CD14-positive monocyte (primary cell): ENCODE results near the gene VEPH1. TPM values are rescaled to one million over a fixed set of nuclear protein-coding genes. Genes with fewer than 3 reads are reported as not detected.

Experiments used
- DNase-seq, 3 donors: peaks; one replicate each; pipeline ENCODE4 v3.0.0-alpha.2; 2011 to 2022
- H2AFZ ChIP-seq: 2 replicates; pipeline ENCODE4 v1.6.0; 2012; ENCODE audit warnings: mild to moderate bottlenecking, low read depth, low read length, inconsistent platforms; ENCODE audit not compliant: insufficient read depth, poor library complexity, severe bottlenecking
- H3K27ac ChIP-seq, 2 donors: 1 replicate in 1 of 2; 2 replicates in 1 of 2; pipeline ENCODE4 v1.5.1; 2012 to 2013; ENCODE audit warnings: low read length in 2 of 2, control low read depth in 1 of 2, inconsistent platforms in 1 of 2, low read depth in 1 of 2, mild to moderate bottlenecking in 1 of 2
- H3K27me3 ChIP-seq, 2 donors: one replicate each; pipeline versions ENCODE4 v1.6.0 to v1.6.1; 2011 to 2013; ENCODE audit warnings: low read length in 2 of 2; ENCODE audit not compliant: control insufficient read depth in 2 of 2, insufficient read depth in 2 of 2
- H3K36me3 ChIP-seq, 2 donors: replicated peaks in 1 of 2; 1 replicate in 1 of 2; 2 replicates in 1 of 2; pipeline versions ENCODE4 v1.5.1 to v1.6.1; 2012 to 2013; ENCODE audit warnings: low read length in 2 of 2, control low read depth in 1 of 2, inconsistent platforms in 1 of 2, mild to moderate bottlenecking in 1 of 2; ENCODE audit not compliant: insufficient read depth in 2 of 2, control insufficient read depth in 1 of 2
- H3K4me1 ChIP-seq, 2 donors: 1 replicate in 1 of 2; 2 replicates in 1 of 2; pipeline versions ENCODE4 v1.5.1 to v1.6.1; 2012 to 2013; ENCODE audit warnings: low read length in 2 of 2, control low read depth in 1 of 2, inconsistent platforms in 1 of 2, mild to moderate bottlenecking in 1 of 2, moderate library complexity in 1 of 2; ENCODE audit not compliant: insufficient read depth in 2 of 2, control insufficient read depth in 1 of 2
- H3K4me2 ChIP-seq: replicated peaks from 2 replicates; pipeline ENCODE3; 2012; ENCODE audit warnings: low read length, moderate library complexity, mild to moderate bottlenecking; ENCODE audit not compliant: poor library complexity, severe bottlenecking; ENCODE audit errors: extremely low read depth
- H3K4me3 ChIP-seq, 3 experiments: fragments of 200-600 bp in 1 of 3; sonication (generic) in 1 of 3; replicated peaks in 1 of 3; 1 replicate in 2 of 3; 2 replicates in 1 of 3; pipeline ENCODE4 v1.5.1; 2011 to 2013; ENCODE audit warnings: low read length in 3 of 3, mild to moderate bottlenecking in 3 of 3, control low read depth in 2 of 3, low read depth in 2 of 3, inconsistent platforms in 1 of 3, moderate library complexity in 1 of 3
- H3K79me2 ChIP-seq: 2 replicates; pipeline ENCODE4 v1.6.0; 2012; ENCODE audit warnings: mild to moderate bottlenecking, control low read depth, inconsistent platforms, low read length, moderate library complexity; ENCODE audit not compliant: insufficient read depth
- H3K9ac ChIP-seq: 2 replicates; pipeline ENCODE4 v1.6.0; 2017; ENCODE audit warnings: low read length, mild to moderate bottlenecking; ENCODE audit not compliant: insufficient read depth, poor library complexity, severe bottlenecking
- H3K9me3 ChIP-seq, 2 donors: replicated peaks in 1 of 2; 1 replicate in 1 of 2; 2 replicates in 1 of 2; pipeline versions ENCODE4 v1.5.1 to v1.6.1; 2012 to 2013; ENCODE audit warnings: low read length in 2 of 2, control low read depth in 1 of 2; ENCODE audit not compliant: control insufficient read depth in 1 of 2, insufficient read depth in 1 of 2
- H4K20me1 ChIP-seq: 2 replicates; pipeline ENCODE4 v1.6.0; 2012; ENCODE audit warnings: mild to moderate bottlenecking, low read length, control low read depth, moderate library complexity; ENCODE audit not compliant: insufficient read depth
- H3K27ac Mint-ChIP-seq, 7 donors: one replicate each; pipeline ENCODE4 v1.8.0; 2020; ENCODE audit warnings: mild to moderate bottlenecking in 7 of 7, mixed read lengths in 7 of 7, moderate library complexity in 6 of 7, inconsistent platforms in 2 of 7
- H3K27me3 Mint-ChIP-seq, 3 donors: one replicate each; pipeline ENCODE4 v1.8.0; 2021 to 2022; ENCODE audit warnings: low read depth in 3 of 3, mild to moderate bottlenecking in 3 of 3, mixed read lengths in 3 of 3, moderate library complexity in 3 of 3, inconsistent platforms in 1 of 3
- H3K36me3 Mint-ChIP-seq, 2 donors: one replicate each; pipeline ENCODE4 v1.8.0; 2020; ENCODE audit warnings: mixed read lengths in 2 of 2, inconsistent platforms in 1 of 2, mild to moderate bottlenecking in 1 of 2
- H3K4me1 Mint-ChIP-seq: one replicate; pipeline ENCODE4 v1.8.0; 2020; ENCODE audit warnings: mild to moderate bottlenecking, mixed read lengths
- H3K4me3 Mint-ChIP-seq, 2 donors: one replicate each; pipeline ENCODE4 v1.8.0; 2020; ENCODE audit warnings: mild to moderate bottlenecking in 2 of 2, mixed read lengths in 2 of 2, moderate library complexity in 1 of 2
- H3K9me3 Mint-ChIP-seq, 7 donors: one replicate each; pipeline ENCODE4 v1.8.0; 2020 to 2022; ENCODE audit warnings: mixed read lengths in 7 of 7, mild to moderate bottlenecking in 6 of 7, moderate library complexity in 6 of 7, inconsistent platforms in 2 of 7
- CTCF ChIP-seq: fragments of 200-600 bp; IDR thresholded peaks from one replicate; pipeline ENCODE4 v1.8.0; 2022; ENCODE audit warnings: antibody characterized with exemption, mild to moderate bottlenecking
- WGBS: methylation state at CpG from one replicate; pipeline ENCODE4 v1.1.5; 2013; ENCODE audit warnings: missing lambda C conversion rate; ENCODE audit not compliant: insufficient coverage; 5-methylcytosine and 5-hydroxymethylcytosine counted together
- intact Hi-C, 2 donors: fragments of 100-400 bp; cut with micrococcal nuclease; formaldehyde crosslinking; loops; one replicate each; pipeline versions ENCODE4 v1.15.0 to v1.15.1; 2023
- polyA plus RNA-seq, 3 donors: library from polyadenylated mRNA; depleted of rRNA in 1 of 3; unstranded in 2 of 3; stranded (reverse) in 1 of 3; fragments of 300-500 nt in 2 of 3; fragments of >200 nt in 1 of 3; fragmentation: Illumina TruSeq in 2 of 3; gene quantifications; 1 replicate in 2 of 3; 2 replicates in 1 of 3; pipeline ENCODE4 v1.2.3, GENCODE V29; 2012 to 2021

The VEPH1 gene
- polyA plus RNA-seq, 3 donors, result 0.44 TPM; not detected in 2

DNA sequence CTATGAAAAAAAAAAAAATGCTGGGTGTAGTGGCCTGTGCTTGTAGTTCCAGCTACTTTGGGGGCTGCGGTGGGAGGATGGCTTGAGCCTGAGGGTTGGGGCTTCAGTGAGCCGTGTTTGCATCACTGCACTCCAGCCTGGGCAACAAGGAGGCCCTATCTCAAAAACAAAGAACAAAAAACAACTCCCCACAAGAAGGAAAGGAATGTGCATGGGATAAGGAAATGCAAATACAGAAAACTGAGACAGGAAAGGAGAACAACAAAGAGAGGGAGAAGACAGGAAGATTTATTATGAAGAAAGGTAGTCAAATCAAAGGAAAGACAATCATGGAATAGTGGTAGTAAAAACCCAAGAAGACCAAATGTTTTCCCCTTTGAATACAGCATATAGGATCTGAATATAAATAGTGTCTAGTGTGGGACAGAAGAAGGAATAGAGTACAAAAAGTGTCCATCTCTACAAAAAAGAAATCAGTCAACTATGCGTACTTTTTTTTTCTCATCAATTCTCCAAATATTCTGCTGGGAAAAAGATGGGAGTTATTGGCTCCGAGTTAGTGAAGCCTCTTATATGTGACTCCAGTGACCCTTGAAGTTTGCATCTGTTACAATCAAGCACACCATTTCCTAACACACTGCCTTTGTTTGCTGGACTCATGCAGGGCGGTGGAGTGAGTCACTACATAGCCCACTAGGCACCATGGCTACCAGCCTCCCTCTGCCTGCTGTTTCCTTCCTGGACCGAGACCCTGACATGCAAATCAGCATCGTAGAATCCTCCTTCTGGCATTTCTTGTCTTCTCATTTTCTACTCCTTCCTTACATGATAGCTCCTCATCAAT, 167.8 kb downstream of the VEPH1 start:
- no peaks in the 10 kb centered on the region for H3K4me1 ChIP-seq
- no peak overlapping the region for H2AFZ ChIP-seq
- DNase-seq, result no peak
- H3K27ac Mint-ChIP-seq, result no peak overlapping the region
- WGBS, result 75% methylated on average over 2 of the region's 7 CpGs
- H3K9ac ChIP-seq, result no peak overlapping the region
- H3K9me3 Mint-ChIP-seq, result peaks cover 3 to 7% (median 5%) of the 10 kb centered on the region in 7 donors
- H3K27me3 ChIP-seq, result no peaks in the 10 kb centered on the region
- H3K4me3 Mint-ChIP-seq, result no peak overlapping the region
- H4K20me1 ChIP-seq, result no peaks in the 10 kb centered on the region
- intact Hi-C loops, result no loop called here
- no peak overlapping the region for H3K27ac ChIP-seq
- no peaks in the 10 kb centered on the region for H3K36me3 ChIP-seq
- no peaks in the 10 kb centered on the region for H3K4me1 Mint-ChIP-seq
- no peak for TF ChIP-seq CTCF
- no peaks in the 10 kb centered on the region for H3K79me2 ChIP-seq
- no peak overlapping the region for H3K4me2 ChIP-seq
- H3K9me3 ChIP-seq, result peaks cover 0 to 6% of the 10 kb centered on the region in 2 donors
- no peaks in the 10 kb centered on the region for H3K27me3 Mint-ChIP-seq
- H3K36me3 Mint-ChIP-seq, result no peaks in the 10 kb centered on the region
- no peak overlapping the region for H3K4me3 ChIP-seq

GRCh38 chr3:157333551-157333991, 169.6 kb downstream of the VEPH1 start:
- no peak overlapping the region for H2AFZ ChIP-seq
- H3K9ac ChIP-seq, result no peak overlapping the region
- no peaks in the 10 kb centered on the region for H3K9me3 ChIP-seq
- no peak overlapping the region for H3K4me2 ChIP-seq
- no CpG with 5 or more reads among the region's 2 CpGs for WGBS
- no peaks in the 10 kb centered on the region for H3K36me3 ChIP-seq
- no peak overlapping the region for H3K4me3 ChIP-seq
- Mint-ChIP-seq H3K36me3 (no peaks in the 10 kb centered on the region), H3K4me3 (no peak overlapping the region), H3K27me3 (no peaks in the 10 kb centered on the region), H3K9me3 (no peaks in the 10 kb centered on the region), H3K27ac (no peak overlapping the region), H3K4me1 (no peaks in the 10 kb centered on the region)
- no peaks in the 10 kb centered on the region for H3K27me3 ChIP-seq
- no peaks in the 10 kb centered on the region for H4K20me1 ChIP-seq
- intact Hi-C loops, result no loop called here
- DNase-seq, result no peak
- H3K27ac ChIP-seq, result no peak overlapping the region
- H3K79me2 ChIP-seq, result no peaks in the 10 kb centered on the region
- no peak for TF ChIP-seq CTCF
- H3K4me1 ChIP-seq, result no peaks in the 10 kb centered on the region
